ENCODE results near the gene CADM2.

- TF ChIP-seq EZH2 (IDR thresholded peaks at IDR 0.05) (no peak), FOXP2 (optimal IDR thresholded peaks at IDR 0.05; ENCODE audit: control extremely low read depth, extremely low read length, insufficient read depth) (no peak), POLR2AphosphoS5 (IDR thresholded peaks at IDR 0.05; ENCODE audit: borderline replicate concordance, low read depth, low read length) (no peak)
Measured at GRCh38 chr3:85567071-85567676, 608.4 kb downstream of the CADM2 start.

All from SK-N-MC (cell line).